ENCODE data around the gene LDLR.

DNA sequence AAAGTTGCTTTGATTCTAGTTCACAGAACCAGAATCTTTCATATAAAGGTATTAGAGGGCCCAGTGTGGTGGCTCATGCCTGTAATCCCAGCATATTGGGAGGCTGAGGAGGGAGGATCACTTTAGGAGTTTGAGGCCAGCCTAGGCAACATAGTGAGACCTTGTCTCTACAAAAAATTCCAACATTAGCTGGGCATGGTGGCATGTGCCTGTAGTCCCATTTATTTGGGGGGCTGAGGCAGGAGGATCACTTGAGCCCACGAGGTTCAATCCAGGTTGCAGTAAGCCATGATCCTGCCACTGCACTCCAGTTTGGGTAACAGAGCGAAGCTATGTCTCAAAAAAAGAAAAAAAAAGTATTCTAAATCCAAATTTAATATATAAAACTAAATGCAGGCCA, 9.1 kb downstream of the LDLR start:
- TF ChIP-seq, protein P1, sequence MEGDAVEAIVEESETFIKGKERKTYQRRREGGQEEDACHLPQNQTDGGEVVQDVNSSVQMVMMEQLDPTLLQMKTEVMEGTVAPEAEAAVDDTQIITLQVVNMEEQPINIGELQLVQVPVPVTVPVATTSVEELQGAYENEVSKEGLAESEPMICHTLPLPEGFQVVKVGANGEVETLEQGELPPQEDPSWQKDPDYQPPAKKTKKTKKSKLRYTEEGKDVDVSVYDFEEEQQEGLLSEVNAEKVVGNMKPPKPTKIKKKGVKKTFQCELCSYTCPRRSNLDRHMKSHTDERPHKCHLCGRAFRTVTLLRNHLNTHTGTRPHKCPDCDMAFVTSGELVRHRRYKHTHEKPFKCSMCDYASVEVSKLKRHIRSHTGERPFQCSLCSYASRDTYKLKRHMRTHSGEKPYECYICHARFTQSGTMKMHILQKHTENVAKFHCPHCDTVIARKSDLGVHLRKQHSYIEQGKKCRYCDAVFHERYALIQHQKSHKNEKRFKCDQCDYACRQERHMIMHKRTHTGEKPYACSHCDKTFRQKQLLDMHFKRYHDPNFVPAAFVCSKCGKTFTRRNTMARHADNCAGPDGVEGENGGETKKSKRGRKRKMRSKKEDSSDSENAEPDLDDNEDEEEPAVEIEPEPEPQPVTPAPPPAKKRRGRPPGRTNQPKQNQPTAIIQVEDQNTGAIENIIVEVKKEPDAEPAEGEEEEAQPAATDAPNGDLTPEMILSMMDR (IDR thresholded peaks at IDR 0.05) = no peak
- no peak for TF ChIP-seq EZH2 (IDR thresholded peaks at IDR 0.05)
